GM19043 (cell line): ENCODE data around the gene FSIP1.

Source experiments
- ATAC-seq: cut with Tn5 transposase; IDR thresholded peaks from one replicate; pipeline ENCODE4 v1.9.1; 2021; ENCODE audit warnings: low read depth; ENCODE audit not compliant: unreplicated experiment

Gene FSIP1

GRCh38 chr15:39690881-39691634 lies 91.6 kb downstream of the FSIP1 start:
- ATAC-seq = no peak

GRCh38 chr15:39687965-39688364 lies 94.7 kb downstream of the FSIP1 start:
- ATAC-seq = no peak

DNA sequence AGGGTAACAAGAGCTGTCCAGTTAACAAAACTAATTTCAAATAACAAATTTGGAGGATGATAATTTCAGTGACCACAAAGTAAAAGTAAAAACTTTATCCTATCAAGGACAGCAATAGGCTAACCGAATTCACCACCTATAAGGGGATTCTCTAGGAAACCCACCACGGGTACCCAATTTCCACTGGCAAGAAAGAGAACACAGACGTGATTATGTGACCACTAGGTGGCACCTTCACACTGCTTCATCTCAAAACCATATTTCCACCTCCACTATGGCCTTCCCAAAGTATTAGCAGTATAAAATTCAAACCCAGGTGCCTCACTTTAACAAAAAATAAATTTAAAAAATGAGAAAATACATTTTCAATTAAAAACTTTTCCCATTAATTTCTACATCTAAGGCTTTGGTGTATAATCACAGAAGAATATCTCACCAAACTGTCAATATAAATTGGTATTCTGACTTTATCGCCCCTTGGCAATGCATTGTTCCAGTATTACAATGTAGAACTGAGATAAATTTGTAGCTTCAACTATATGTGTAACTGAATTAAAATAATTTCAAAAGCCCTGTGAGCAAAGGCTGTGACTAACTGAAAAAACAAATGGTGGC lies 96.5 kb downstream of the FSIP1 start:
- no peak for ATAC-seq

DNA sequence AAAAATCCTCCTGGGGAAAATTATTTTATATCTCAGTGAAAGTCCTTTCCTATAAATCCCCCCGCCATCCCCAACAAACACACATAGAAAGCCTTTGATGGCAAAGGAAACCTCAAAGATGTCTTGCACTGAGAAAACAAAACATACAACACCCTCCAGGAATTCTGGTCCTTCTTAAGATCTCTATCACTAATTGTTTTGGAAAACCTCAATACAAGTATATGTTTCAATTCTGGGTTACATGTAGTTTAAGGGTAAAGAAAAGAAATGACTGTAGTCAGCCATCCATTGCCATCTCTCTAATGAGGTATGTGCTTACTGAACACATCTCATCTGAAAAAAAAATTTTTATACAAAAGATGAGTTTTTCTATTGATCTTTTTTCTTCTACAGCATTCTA lies 97.3 kb downstream of the FSIP1 start:
- ATAC-seq = no peak

DNA sequence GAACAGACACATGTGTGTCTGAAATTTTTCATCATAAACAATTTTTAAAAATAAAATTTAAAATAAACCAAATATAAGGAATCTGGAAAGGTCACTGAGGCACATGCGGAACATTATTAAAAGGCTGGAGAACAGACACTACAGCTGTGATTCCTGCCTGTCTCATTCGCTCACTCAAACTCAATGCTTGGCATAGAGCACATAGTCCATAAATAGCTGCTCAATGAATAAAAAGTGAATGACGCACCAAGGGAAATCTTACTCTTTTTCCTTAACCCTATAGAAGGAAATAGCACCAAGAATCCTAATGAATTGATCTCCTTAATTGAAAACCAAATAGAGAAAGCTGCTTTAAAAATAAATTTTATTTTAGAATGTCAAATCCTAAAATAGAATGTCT lies 98.4 kb downstream of the FSIP1 start:
- no peak for ATAC-seq

DNA sequence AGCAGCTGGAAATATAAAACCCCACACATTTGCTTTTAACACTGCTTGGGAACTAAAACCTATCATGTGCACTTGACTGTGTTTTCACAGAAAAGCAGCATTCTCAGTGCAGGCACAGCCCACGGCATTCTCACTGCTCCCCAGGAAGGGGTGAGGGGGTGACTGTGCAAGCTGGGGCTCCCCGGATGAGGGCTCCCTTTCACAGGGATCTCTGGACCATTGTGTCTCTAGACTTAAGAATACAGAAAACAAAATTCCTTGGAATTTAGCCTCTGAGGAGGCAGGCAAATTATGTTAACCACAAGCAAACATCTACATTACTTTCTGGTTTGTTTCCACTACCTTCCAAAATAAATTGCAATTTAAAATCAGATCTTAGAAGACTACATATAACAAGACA lies 100.3 kb downstream of the FSIP1 start:
- no peak for ATAC-seq

- ATAC-seq = no peak
Observed at GRCh38 chr15:39680868-39681267, 101.8 kb downstream of the FSIP1 start.

- ATAC-seq = no peak
Observed at GRCh38 chr15:39672666-39673065, 110.0 kb downstream of the FSIP1 start.

DNA sequence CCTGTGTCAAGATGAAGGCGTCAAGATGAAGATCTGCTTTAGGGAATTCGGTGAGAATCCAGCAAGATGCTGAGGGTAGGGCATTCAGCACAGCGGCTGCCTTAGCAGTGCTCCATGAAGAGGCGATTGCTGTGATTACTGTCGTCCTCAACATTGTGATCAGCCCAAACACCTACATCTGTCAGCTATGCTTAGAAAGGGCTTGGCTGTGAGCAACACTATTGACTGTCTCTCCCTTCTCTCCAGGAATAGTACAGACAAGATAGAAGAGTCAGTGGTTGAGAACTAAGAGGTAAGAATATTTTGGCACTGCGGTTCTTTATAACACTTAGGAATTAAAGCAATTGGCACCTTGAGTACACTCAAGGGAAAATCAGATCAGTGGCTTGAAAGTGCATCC lies 110.5 kb downstream of the FSIP1 start:
- no peak for ATAC-seq

GRCh38 chr15:39670687-39671086 lies 112.0 kb downstream of the FSIP1 start:
- ATAC-seq = no peak

DNA sequence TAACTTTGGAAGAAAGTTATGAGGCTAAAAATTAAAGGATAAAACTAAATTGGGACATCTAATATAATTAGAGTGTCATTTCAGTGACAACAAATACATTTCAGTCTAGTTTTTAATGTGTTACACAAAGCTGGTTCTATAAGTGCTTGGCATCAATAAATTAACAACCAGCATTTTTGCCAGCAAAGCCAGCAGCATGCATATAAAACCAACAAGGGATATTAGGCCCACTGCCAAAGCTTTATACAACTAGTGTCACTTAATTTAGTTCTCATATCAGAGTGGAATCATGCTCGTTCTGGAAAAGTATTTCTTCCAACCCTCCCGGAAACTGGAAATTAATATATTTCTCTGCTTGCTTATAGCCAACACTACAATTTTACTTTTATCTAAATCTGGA lies 113.0 kb downstream of the FSIP1 start:
- no peak for ATAC-seq

DNA sequence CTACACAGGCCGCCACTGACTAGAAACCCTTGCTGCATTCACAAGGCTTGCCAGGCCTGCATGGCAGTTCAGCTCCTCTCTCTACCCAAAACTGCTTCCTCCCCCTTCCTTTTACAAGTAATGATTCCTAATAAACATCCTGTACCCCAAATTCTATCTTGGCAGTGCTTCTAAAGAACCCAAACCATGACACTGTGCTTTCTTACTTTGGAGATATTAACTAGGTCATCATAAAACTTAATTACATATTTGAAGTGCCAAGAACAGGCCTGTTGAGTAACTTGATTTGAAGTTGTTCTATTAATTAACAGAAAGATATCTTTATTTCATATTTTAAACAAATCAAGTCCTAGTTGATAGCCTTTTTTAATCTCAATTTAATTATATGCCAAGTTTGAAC lies 113.4 kb downstream of the FSIP1 start:
- no peak for ATAC-seq

DNA sequence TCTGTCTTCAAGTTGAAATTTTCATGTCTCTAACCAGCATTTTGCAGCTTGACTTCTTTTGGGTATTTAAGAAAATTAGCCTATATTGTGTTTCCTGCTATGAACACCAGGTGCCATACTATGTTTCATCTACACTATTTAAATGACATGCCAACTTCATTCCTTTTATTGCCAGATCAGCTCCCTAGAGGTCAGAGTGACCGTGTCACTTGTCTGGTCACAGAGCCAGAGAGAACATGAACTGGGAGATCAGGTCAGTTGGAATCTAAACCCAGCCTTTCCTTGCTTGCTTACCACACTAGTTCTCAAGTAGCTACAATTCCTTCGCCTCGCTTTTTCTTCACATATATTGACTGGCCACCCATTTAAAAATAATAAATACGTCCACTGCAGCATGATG lies 114.2 kb downstream of the FSIP1 start:
- ATAC-seq = no peak

DNA sequence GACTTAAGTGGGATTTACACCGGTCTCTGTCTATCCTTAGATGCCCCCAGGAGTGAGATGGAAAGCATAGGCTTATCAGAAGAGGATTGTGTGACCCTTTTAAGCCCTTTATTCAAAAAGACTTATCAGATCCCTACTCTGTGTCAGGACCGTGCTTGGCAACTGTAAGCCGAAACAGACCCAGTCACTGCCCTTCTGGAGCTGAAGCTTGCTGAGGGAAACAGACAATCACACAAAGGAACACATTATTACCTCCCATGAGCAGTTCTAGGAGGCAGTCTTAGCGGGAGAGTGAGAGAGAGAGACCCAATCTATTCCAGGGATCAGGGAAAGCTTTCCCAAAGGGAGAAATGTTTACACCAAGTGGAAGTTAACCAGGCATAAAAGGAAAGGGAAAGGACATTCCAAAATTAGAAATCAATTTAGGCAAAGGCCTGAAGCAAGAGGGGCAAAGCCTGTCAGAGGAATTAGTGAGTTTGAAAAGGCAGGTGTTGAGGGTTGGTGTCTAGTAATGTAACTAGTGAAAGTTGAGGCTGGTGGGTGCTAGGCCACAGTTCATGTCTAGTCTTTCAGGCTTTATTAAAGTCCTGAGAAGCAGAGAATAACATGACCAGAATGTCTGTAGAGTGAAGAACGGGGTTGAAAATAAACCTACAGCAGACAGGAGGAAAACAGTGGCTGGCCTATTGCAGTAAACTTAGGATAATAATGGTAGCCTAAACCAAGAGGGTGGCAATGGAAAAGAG lies 115.1 kb downstream of the FSIP1 start:
- no peak for ATAC-seq

- no peak for ATAC-seq
Observed at GRCh38 chr15:39666677-39667076, 116.0 kb downstream of the FSIP1 start.

DNA sequence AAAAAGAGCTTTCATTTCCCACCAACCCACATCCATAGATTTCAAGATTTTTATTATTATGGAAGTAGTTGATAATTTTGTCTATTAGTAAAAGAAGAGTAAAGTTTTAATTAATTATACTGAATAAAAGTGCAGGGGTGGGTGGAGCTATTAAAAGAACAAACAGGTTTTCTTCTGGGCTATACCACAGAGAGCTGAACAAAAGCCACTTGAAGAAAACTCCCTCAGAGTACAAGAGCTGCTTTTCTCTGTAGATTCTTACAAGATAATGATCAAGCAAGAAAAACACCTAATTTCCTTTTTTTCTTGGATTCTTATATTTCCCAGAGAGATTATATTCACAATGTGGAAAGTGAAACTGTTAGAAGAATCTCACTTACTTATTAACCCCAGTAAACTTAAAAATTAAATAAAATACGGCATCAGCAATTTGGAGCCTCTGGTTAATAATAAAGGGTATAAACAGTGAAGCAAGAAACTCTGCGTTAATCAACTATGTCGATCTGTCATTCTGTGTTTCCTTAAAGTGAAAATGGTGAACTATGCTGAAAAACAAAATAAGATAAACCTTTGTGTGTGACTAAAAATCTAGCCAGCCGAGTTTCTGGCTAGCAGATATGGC lies 116.9 kb downstream of the FSIP1 start:
- no peak for ATAC-seq

DNA sequence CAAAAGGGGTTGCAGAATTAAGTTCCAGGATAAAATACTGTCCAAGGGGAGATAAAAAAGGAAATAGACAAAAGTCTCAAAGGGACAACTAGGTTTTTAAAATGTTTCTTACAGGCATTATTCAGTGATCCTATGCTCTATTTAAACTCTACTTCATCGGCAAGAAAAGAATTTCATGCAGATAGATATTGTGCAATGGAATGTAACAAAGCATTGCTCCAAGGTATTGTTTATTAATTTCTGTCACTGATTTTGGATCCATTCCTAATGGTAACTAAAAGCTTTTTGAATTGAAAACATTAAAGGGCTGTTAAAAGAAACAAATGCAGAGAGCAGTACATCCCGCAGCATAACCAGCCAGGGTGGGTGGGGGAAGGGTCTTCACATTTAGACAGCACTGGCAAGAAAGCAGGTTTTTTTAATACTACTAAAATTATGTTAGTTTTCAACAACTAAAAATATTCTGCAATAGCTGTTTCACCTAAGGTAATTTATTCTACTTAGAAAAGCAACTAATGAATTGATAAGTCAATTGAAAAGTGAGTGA lies 118.9 kb downstream of the FSIP1 start:
- no peak for ATAC-seq

GRCh38 chr15:39661776-39662175 lies 120.9 kb downstream of the FSIP1 start:
- no peak for ATAC-seq

- no peak for ATAC-seq
Observed at GRCh38 chr15:39658740-39659139, 123.9 kb downstream of the FSIP1 start.

GRCh38 chr15:39657668-39658067 lies 125.0 kb downstream of the FSIP1 start:
- ATAC-seq = no peak

- no peak for ATAC-seq
Observed at GRCh38 chr15:39657181-39657580, 125.5 kb downstream of the FSIP1 start.
